HEK293T (cell line): ENCODE results near the gene GRM4.

Experiments
- CTCF ChIA-PET: fragments of 350-600 bp; formaldehyde crosslinking; extraction: SDS; loops from one replicate; lab custom pipeline; 2021; ENCODE audit warnings: antibody characterized with exemption, inconsistent platforms; lab: Yijun Ruan, JAX
- POLR2A ChIA-PET: fragments of 350-600 bp; formaldehyde crosslinking; extraction: SDS; loops from one replicate; lab custom pipeline; 2020; ENCODE audit warnings: antibody characterized with exemption, inconsistent platforms; lab: Yijun Ruan, JAX
- DNase-seq: peaks from one replicate; pipeline ENCODE4 v3.0.0; 2012; ENCODE audit warnings: mixed read lengths; ENCODE audit errors: extremely low spot score
- ARNT ChIP-seq: fragments of 450-650 bp; IDR thresholded peaks from 2 replicates; pipeline ENCODE4 v1.6.1; 2017; ENCODE audit warnings: mild to moderate bottlenecking
- BHLHE40 ChIP-seq: fragments of 450-650 bp; IDR thresholded peaks from 2 replicates; pipeline ENCODE4 v1.6.1; 2016; ENCODE audit warnings: mild to moderate bottlenecking, moderate library complexity, borderline replicate concordance
- CTBP1 ChIP-seq: fragments of 450-650 bp; IDR thresholded peaks from 2 replicates; pipeline ENCODE4 v1.6.1; 2016; ENCODE audit warnings: borderline replicate concordance
- ELF4 ChIP-seq: fragments of 450-650 bp; IDR thresholded peaks from 2 replicates; pipeline ENCODE4 v1.6.1; 2017; ENCODE audit warnings: antibody characterized with exemption
- FOXA1 ChIP-seq: fragments of 450-650 bp; IDR thresholded peaks from 2 replicates; pipeline ENCODE4 v1.6.1; 2016; ENCODE audit warnings: mild to moderate bottlenecking
- FOXK2 ChIP-seq: fragments of 450-650 bp; IDR thresholded peaks from 2 replicates; pipeline ENCODE4 v1.6.1; 2016; ENCODE audit warnings: mild to moderate bottlenecking
- FOXM1 ChIP-seq: fragments of 450-650 bp; IDR thresholded peaks from 2 replicates; pipeline ENCODE4 v1.6.1; 2017; ENCODE audit warnings: mild to moderate bottlenecking, borderline replicate concordance
- HDGF ChIP-seq: fragments of 450-650 bp; IDR thresholded peaks from 2 replicates; pipeline ENCODE4 v1.6.1; 2017; ENCODE audit warnings: antibody characterized with exemption, borderline replicate concordance
- L3MBTL2 ChIP-seq: fragments of 450-650 bp; conservative IDR thresholded peaks from 2 replicates; pipeline ENCODE4 v1.6.1; 2016; ENCODE audit warnings: mild to moderate bottlenecking
- LEF1 ChIP-seq: fragments of 450-650 bp; IDR thresholded peaks from 2 replicates; pipeline ENCODE4 v1.6.1; 2017; ENCODE audit warnings: mild to moderate bottlenecking, borderline replicate concordance
- NFRKB ChIP-seq: fragments of 450-650 bp; IDR thresholded peaks from 2 replicates; pipeline ENCODE4 v1.6.1; 2016; ENCODE audit warnings: mild to moderate bottlenecking, moderate library complexity
- SP1 ChIP-seq: fragments of 450-650 bp; IDR thresholded peaks from 2 replicates; pipeline ENCODE4 v1.6.1; 2017
- SUZ12 ChIP-seq: fragments of 450-650 bp; IDR thresholded peaks from 2 replicates; pipeline ENCODE4 v1.6.1; 2016; ENCODE audit warnings: mild to moderate bottlenecking
- TARDBP ChIP-seq: fragments of 450-650 bp; IDR thresholded peaks from 2 replicates; pipeline ENCODE4 v1.6.1; 2016
- ZNF384 ChIP-seq: fragments of 450-650 bp; IDR thresholded peaks from 2 replicates; pipeline ENCODE4 v1.6.1; 2016
- TF ChIP-seq, protein P1 (sequence below): fragments of 450-650 bp; IDR thresholded peaks from 2 replicates; pipeline ENCODE4 v1.6.1; 2016

The GRM4 gene

DNA sequence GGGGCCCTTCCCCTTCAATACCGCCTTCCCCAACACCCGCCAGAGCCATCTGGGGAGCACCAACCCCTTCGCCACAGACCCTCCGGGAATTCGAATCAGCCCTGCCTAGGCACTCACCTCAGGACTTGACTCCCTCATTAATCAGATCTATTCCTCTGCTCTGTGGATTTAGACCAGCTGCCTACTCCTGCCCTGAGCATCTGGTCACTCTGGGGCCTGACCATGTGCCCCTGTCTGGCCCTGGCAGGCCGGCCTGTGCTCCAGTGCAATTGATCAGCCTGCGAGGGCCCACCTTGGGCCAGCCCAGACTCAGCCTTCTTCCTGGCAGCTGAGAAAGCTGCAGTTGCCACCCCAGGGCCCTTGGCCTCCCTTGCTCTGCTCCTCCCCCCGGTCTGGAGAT lies 46.0 kb downstream of the GRM4 start:
- ChIA-PET POLR2A (no interaction called here), CTCF (interaction anchor here (1.2 kb wide), 1 partner anchor 45 kb away, joined by 6 read pairs; no protein-coding TSS in a partner anchor)
- TF ChIP-seq CTBP1: no peak
- no peak for TF ChIP-seq BHLHE40
- TF ChIP-seq, protein P1, sequence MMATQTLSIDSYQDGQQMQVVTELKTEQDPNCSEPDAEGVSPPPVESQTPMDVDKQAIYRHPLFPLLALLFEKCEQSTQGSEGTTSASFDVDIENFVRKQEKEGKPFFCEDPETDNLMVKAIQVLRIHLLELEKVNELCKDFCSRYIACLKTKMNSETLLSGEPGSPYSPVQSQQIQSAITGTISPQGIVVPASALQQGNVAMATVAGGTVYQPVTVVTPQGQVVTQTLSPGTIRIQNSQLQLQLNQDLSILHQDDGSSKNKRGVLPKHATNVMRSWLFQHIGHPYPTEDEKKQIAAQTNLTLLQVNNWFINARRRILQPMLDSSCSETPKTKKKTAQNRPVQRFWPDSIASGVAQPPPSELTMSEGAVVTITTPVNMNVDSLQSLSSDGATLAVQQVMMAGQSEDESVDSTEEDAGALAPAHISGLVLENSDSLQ: no peak
- no peak for TF ChIP-seq ARNT
- TF ChIP-seq L3MBTL2: no peak
- no peak for TF ChIP-seq FOXK2
- no peak for TF ChIP-seq NFRKB
- no peak for TF ChIP-seq LEF1
- no peak for TF ChIP-seq HDGF
- no peak for DNase-seq

DNA sequence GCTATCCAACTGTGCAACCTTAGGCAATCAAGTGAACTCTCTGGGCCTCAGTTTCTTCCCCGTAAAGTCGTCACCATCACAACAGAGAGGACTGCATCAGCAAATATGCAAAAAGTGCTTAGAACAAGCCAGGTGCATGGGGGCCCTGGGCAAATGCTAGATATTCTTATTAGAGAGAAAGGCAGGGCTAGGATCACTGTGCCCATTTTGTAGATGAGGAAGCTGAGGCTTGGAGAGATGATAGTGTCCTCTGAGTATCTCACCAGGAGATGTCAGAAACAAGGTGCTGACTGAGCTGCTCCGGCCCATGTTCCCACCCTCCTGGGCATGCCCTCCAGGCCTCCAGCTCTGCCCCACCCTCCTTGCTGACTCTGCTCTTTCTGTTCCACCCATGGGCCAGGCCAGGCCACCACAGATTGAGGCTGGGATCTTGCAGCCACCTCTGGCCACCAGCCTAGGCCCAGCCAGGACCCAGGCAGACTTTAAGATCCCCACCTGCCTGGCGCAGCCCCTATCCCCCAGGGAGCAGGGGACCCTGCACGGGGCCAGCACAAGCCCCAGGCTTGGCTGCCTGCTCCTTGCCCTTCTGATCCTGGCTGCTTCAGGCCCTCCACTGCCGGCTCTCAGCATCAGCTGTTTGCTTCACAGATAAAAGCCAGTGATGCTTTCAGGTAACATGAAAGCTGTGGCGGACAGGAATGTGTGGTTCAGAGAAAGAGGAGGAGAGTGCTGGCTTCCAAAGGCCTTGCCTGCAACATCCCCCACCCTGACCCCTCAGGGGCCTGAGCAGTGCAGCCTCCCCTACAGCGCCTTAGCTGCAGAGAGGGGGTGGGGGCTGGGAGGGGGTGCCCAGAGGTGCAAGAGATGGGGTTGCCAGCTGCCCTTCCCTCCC lies 47.6 kb downstream of the GRM4 start:
- DNase-seq: no peak
- TF ChIP-seq CTBP1: no peak
- no peak for TF ChIP-seq TARDBP
- TF ChIP-seq SUZ12: no peak
- TF ChIP-seq NFRKB: no peak
- TF ChIP-seq L3MBTL2: no peak
- no peak for TF ChIP-seq ELF4
- ChIA-PET POLR2A (no interaction called here), CTCF (no interaction called here)

DNA sequence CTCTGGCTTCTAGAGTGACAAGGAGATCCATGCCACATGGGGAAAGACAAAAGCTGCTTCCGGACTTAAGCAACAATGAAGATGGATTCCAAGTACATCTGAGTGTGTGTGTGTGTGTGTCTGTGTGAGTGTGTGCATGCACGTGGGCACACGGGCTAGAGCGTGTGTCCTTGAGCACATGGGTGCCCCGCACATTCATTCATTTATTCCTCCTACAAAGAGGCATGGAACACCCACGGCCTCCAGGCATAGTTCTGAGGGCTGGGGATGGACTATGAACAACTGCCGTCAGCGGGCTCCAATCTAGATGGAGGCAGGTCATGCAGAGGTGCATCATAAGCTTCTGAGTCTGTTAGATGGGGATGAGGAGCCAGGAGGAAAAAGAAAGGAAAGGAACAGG lies 49.1 kb downstream of the GRM4 start:
- DNase-seq: no peak
- CTCF ChIA-PET: no interaction called here
- POLR2A ChIA-PET: no interaction called here
- TF ChIP-seq ARNT (no peak), ELF4 (no peak), TARDBP (no peak), ZNF384 (no peak), FOXK2 (no peak), LEF1 (no peak), SUZ12 (no peak), BHLHE40 (no peak), L3MBTL2 (no peak), NFRKB (no peak), SP1 (no peak), HDGF (no peak), FOXM1 (no peak), CTBP1 (no peak), FOXA1 (no peak)
- TF ChIP-seq, protein P1: no peak

DNA sequence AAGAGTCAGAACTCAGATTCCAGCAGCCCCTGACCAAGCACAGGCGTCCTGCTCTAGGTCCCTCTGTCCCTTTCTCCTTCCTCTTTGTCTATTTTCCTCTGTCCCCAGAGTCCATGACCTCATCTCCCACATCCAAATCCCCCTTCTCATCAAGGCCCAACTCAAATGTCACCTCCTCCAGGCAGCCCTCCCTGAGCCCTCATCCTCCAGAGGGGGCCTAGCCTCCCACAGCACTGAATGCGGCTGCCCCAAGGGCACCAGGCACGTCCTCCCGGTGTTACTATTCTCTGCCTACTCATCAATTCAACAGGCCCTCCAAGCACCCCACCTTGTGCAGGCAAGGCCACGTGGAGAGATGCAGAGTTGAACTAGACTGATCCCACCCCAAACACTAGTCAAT lies 49.7 kb downstream of the GRM4 start:
- ChIA-PET CTCF (no interaction called here), POLR2A (no interaction called here)
- no peak for DNase-seq
- TF ChIP-seq NFRKB (no peak), ARNT (no peak), SUZ12 (no peak), L3MBTL2 (no peak), ELF4 (no peak), LEF1 (no peak), CTBP1 (no peak), FOXM1 (no peak), FOXK2 (no peak)
- TF ChIP-seq, protein P1: no peak

DNA sequence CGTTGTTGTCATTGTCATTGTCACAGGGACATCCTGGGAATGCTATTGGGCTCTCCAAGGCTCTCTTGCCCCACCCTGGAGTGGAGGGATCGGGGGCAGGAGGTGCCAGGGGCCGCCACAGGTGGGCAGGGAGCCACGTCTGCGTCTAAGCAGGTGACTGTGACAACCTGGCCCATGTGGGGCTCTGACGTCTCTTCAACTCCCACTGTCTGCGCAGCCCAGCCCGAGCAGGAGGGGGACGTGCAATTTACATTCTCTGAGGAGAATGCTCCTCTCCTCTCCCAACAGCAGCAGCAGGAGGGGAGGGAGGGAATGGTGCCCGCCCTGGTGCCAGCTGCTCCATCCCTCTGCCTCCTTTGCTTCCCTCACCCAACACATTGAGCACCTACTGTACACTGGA lies 50.1 kb downstream of the GRM4 start:
- ChIA-PET CTCF (no interaction called here), POLR2A (no interaction called here)
- TF ChIP-seq BHLHE40: no peak
- no peak for TF ChIP-seq FOXM1
- TF ChIP-seq NFRKB: no peak
- no peak for TF ChIP-seq L3MBTL2
- no peak for TF ChIP-seq TARDBP
- TF ChIP-seq FOXA1: no peak
- TF ChIP-seq ELF4: no peak
- TF ChIP-seq, protein P1: no peak
- TF ChIP-seq SP1: no peak
- TF ChIP-seq LEF1: no peak
- TF ChIP-seq CTBP1: no peak
- no peak for TF ChIP-seq ARNT
- no peak for TF ChIP-seq HDGF
- TF ChIP-seq ZNF384: no peak
- no peak for TF ChIP-seq SUZ12
- no peak for DNase-seq

DNA sequence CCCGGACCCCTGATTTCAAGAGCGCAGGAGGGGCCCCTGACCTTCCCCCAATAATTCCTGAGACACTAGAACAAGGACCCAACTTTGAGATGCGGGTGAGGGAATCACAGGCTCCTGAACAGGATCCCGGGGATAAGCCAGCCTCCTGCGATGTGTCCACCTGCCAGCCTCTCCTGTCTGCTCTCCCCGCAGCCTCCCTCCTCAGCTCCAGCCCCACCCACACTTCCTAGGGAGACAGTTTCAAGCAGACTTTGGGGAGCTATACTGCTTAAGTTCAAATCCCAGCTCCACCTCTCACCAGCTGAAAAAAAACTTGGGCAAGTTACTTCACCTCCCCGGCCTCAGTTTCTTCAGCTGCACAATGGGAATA lies 50.8 kb downstream of the GRM4 start:
- CTCF ChIA-PET: no interaction called here
- DNase-seq: no peak
- POLR2A ChIA-PET: no interaction called here
- no peak for TF ChIP-seq TARDBP
- TF ChIP-seq NFRKB: no peak
- TF ChIP-seq SUZ12: no peak
- TF ChIP-seq FOXM1: no peak
- TF ChIP-seq LEF1: no peak
- TF ChIP-seq CTBP1: no peak
- TF ChIP-seq ARNT: no peak
- no peak for TF ChIP-seq FOXA1
- TF ChIP-seq L3MBTL2: no peak
- TF ChIP-seq ELF4: no peak
- no peak for TF ChIP-seq FOXK2
- TF ChIP-seq SP1: no peak
- TF ChIP-seq HDGF: no peak
- no peak for TF ChIP-seq BHLHE40
- no peak for TF ChIP-seq ZNF384
- TF ChIP-seq, protein P1: no peak
